Epithelial cell of esophagus (primary cell): ENCODE results near the gene VSTM2B.

Experiments used
- DNase-seq: peaks from one replicate; pipeline ENCODE4 v3.0.0; 2010; ENCODE audit warnings: low read depth
- H3K4me3 ChIP-seq: 2 replicates; pipeline ENCODE4 v1.5.1; 2011; ENCODE audit warnings: mild to moderate bottlenecking, low read length, control low read depth
- TF ChIP-seq, protein P1 (sequence below): IDR thresholded peaks from 2 replicates; pipeline ENCODE4 v1.5.1; 2011; ENCODE audit warnings: low read depth, mild to moderate bottlenecking, low read length, control low read depth, inconsistent platforms; ENCODE audit not compliant: insufficient read depth; ENCODE audit errors: missing control alignments

VSTM2B gene

DNA sequence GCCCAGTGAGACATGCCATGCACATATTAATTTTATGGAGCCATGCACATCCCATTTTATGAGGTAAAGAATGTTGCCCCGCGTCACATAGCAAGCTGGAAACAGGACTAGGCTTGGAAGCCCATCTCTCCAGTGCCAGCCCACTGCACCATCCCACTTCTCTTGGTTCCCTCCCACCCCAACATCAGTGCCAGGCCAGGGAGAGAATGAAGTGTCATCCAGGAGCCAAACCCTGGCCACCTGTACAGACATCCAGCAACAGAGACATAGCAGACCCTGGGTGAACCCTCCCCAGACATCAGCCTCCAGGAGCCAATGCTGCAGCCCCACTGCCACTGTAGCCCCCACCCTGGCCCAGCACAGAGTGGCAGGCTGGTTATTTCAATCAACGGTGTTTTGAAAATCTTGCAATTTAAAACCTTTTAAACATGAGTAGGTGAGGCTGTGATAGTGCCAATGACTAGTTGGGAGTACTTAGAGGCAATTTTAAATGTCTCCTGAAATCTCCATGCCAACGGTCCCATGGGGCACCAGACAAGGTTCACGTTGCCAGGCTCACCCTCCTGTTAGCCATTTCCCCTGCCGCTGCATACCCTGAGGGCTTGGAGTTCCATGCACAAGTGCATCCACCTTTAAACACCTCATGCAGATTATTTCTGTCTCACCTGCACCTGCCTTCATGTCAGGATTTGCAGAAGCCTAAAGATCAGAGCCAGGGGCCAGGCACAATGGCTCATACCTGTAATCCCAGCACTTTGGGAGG, 34.7 kb downstream of the VSTM2B start:
- TF ChIP-seq, protein P1, sequence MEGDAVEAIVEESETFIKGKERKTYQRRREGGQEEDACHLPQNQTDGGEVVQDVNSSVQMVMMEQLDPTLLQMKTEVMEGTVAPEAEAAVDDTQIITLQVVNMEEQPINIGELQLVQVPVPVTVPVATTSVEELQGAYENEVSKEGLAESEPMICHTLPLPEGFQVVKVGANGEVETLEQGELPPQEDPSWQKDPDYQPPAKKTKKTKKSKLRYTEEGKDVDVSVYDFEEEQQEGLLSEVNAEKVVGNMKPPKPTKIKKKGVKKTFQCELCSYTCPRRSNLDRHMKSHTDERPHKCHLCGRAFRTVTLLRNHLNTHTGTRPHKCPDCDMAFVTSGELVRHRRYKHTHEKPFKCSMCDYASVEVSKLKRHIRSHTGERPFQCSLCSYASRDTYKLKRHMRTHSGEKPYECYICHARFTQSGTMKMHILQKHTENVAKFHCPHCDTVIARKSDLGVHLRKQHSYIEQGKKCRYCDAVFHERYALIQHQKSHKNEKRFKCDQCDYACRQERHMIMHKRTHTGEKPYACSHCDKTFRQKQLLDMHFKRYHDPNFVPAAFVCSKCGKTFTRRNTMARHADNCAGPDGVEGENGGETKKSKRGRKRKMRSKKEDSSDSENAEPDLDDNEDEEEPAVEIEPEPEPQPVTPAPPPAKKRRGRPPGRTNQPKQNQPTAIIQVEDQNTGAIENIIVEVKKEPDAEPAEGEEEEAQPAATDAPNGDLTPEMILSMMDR, result no peak
- H3K4me3 ChIP-seq, result no peak overlapping the region
- DNase-seq, result no peak

DNA sequence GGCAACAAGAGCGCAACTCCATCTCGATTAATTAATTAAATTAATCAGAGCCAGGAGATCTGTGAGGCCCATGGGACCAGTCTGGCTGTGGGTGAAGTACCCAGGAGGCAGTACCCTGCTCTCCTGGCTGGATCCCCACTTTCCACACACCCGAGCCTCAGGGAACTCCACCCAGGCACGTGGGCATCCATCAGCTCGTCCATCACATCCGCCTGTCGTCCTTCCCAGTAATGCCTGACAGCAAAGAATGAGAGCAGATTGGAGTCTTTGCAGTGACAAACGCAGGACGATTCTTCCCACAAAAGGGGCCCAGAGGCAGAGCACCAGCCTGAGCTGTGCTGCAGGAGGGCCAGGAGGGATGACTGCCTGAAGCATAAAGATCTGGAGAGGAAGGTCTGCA, 35.8 kb downstream of the VSTM2B start:
- TF ChIP-seq, protein P1, result no peak
- DNase-seq, result no peak
- no peak overlapping the region for H3K4me3 ChIP-seq

DNA sequence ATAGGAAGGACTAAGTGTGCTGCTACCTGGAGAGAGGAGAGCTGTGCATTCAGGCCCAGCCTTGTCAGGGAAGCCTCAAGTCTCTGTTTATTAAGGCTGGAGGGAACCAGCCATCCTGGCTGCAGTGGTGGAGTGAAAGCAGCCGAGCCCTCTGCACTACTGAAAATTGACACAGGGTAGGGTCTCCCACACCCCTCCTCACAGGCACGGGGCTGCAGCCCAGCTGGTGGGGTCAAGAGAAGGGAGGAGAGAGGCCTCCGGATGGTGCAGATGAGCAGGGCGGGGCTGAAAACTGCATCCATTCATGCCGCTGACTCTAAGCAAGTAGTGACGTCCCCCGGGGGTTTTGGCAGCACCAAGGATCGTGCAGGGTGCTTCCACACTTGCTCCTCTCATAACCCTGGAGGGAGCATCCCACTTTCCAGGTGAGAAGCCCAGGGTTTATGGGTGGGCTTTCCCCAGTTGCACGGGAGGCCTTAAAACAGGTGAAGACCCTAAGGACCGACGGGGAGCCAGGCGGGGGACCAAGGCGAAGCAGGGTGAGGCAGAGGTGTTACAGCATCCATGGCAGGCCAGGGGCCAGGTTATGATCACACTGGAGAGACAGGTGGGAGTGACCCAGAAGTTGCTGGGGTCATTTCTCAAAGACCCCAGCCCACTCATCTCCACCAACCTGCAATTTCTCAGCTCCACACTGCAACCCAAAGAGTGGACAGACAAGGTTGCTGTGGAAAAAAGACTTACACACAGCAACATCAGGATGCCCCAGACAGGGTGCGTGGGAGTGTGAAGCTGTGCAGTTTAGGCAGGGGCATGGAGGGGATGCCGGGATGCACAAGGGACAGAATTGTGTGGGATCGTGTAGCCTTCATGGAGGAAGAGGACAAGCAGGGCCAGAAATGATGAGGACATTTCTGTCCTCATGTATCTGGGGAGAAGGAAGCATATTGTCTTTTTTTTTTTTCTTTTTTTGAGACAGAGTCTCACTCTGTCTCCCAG, 36.8 kb downstream of the VSTM2B start:
- H3K4me3 ChIP-seq, result no peak overlapping the region
- DNase-seq, result no peak
- TF ChIP-seq, protein P1, result no peak

DNA sequence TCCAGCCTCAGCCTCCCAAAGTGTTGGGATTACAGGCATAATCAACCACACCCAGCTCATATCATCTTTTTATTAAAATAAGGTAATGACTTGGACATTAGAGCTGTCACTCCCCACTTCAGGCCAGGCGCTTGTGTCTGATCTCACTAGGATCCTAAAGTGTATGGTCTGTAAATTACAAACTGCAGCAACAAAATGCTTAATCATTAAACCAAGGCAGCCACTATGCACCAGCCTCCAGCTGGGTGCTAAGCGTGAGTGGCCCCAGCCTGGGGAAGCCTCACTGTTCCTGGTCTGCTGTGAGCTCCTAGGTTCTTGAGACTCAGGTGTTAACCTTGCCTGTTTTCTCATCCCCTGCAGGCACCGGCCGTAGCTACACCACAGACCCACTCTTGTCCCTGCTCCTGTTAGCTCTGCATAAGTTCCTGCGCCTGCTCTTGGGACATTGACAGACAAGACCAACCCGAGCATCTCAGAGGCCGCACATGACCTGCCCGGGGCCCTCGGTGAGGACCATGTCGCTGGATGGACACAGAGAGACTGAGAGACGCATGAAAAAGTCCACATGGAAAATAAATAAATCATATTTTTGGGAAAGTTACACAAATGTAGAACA, 37.8 kb downstream of the VSTM2B start:
- no peak for DNase-seq
- no peak overlapping the region for H3K4me3 ChIP-seq
- TF ChIP-seq, protein P1, result no peak

DNA sequence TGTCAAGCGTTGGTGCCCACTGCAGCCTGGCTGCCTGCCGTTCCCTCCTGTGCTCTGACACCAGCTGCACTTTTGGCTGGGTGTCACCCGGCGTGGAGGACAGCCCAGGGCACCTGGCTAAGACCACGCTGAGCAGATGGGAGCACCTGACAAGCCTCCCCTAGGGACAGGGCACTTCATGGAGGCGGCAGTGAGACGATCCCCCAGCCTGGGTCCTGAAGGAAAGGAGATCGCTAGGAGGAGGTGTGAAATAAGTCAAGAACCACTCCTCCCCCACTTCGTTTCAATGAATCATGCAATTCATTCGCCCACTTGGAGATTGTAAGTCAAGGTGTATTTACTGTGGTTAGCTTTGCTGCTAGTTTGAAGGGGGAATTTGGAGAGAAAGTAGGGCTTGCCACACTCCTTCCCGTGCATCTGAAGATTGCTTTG, 38.8 kb downstream of the VSTM2B start:
- H3K4me3 ChIP-seq, result no peak overlapping the region
- TF ChIP-seq, protein P1, result no peak
- no peak for DNase-seq

DNA sequence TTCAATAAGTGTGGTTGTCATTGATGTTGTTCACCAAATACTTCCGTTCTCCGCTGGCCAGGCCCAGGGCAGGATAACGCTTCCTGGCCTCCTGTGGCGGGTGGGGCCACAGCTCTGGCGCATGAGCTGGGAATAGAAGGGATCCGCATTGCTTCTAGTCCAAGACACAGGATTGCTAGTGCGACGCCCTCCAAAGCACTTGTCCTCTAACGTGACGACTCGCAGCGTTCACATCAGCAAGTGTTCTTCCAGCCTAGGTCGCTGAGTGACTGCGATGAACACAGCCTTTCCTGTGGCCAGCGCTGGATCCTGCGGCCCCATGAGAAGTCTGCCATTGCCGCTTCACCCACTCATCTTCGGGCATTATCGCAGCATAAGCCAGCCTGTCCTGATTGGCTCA, 39.4 kb downstream of the VSTM2B start:
- TF ChIP-seq, protein P1, result no peak
- H3K4me3 ChIP-seq, result no peak overlapping the region
- no peak for DNase-seq
